Daoy (cell line): Measurements from ENCODE around the gene SETDB1. TPM values are rescaled to one million over a fixed set of nuclear protein-coding genes. Genes with fewer than 3 reads are reported as not detected.

Source experiments
- DNase-seq: peaks from one replicate; pipeline ENCODE4 v3.0.0-alpha.2; 2015; ENCODE audit warnings: low read depth
- total RNA-seq: library from RNA; depleted of rRNA; stranded (reverse); fragments of >200 nt; shearing (Covaris generic); gene quantifications from 2 replicates; pipeline ENCODE4 v1.2.3, GENCODE V29; 2014

The SETDB1 gene
- total RNA-seq, 1 experiment from 2014 or later: 37.5 TPM

- no peak for DNase-seq
Measured at GRCh38 chr1:150976401-150976821, 50.2 kb downstream of the SETDB1 start.

- DNase-seq: peak; percentile 92
Measured at GRCh38 chr1:150976879-150977694, 50.9 kb downstream of the SETDB1 start.

GRCh38 chr1:150979092-150980056 is 53.2 kb downstream of the SETDB1 start:
- DNase-seq: peak; percentile 84

GRCh38 chr1:150981177-150981804 is 55.1 kb downstream of the SETDB1 start:
- DNase-seq: no peak

- DNase-seq: no peak
Measured at GRCh38 chr1:150981805-150982712, 55.9 kb downstream of the SETDB1 start, which contains the start of gene ANXA9. Gene ANXA9, plus strand, starts transcription at chr1:150982292. Its CDS starts 814 bp downstream, at chr1:150983106.

GRCh38 chr1:150985179-150985825 is 59.1 kb downstream of the SETDB1 start:
- DNase-seq: no peak

- no peak for DNase-seq
Measured at GRCh38 chr1:150987924-150988323, 61.8 kb downstream of the SETDB1 start.

- no peak for DNase-seq
Measured at GRCh38 chr1:150992626-150993025, 66.5 kb downstream of the SETDB1 start.

GRCh38 chr1:150994248-150994647 is 68.1 kb downstream of the SETDB1 start:
- no peak for DNase-seq

- DNase-seq: no peak
Measured at GRCh38 chr1:150995460-150995859, 69.3 kb downstream of the SETDB1 start.

GRCh38 chr1:150995896-150996295 is 69.7 kb downstream of the SETDB1 start:
- no peak for DNase-seq

- no peak for DNase-seq
Measured at GRCh38 chr1:150997126-150997872, 71.1 kb downstream of the SETDB1 start.

- no peak for DNase-seq
Measured at GRCh38 chr1:150997949-150998348, 71.8 kb downstream of the SETDB1 start.

GRCh38 chr1:150999051-150999674 is 73.0 kb downstream of the SETDB1 start:
- DNase-seq: peak; percentile 88

GRCh38 chr1:150999926-151000325 is 73.8 kb downstream of the SETDB1 start:
- DNase-seq: no peak

GRCh38 chr1:151000408-151000807 is 74.2 kb downstream of the SETDB1 start:
- no peak for DNase-seq

- DNase-seq: peak; percentile 55
Measured at GRCh38 chr1:151001602-151002001, 75.4 kb downstream of the SETDB1 start.

- DNase-seq: no peak
Measured at GRCh38 chr1:151002051-151002450, 75.9 kb downstream of the SETDB1 start.

GRCh38 chr1:151002611-151003010 is 76.4 kb downstream of the SETDB1 start:
- DNase-seq: no peak
